Right atrium auricular region (tissue), 2 donors: ENCODE data around the gene OR52L1. TPM values are rescaled to one million over a fixed set of nuclear protein-coding genes. Genes with fewer than 3 reads are reported as not detected.
A peak's percentile ranks its signal among the peaks of the same experiment; 100 is the strongest.

Experiments used
- DNase-seq: peaks from one replicate; pipeline ENCODE4 v3.0.0-alpha.2; 2019; ENCODE audit warnings: low spot score
- H3K27ac ChIP-seq, 2 donors: fragments of 200-600 bp; sonication (generic); 1 replicate in 1 of 2; 2 replicates in 1 of 2; pipeline ENCODE4 v1.5.1; 2016 to 2019
- H3K27me3 ChIP-seq, 2 donors: fragments of 200-600 bp; sonication (generic); one replicate each; pipeline versions ENCODE4 v1.5.1 to v1.6.0; 2017 to 2019
- H3K36me3 ChIP-seq: fragments of 200-600 bp; sonication (generic); one replicate; pipeline ENCODE4 v1.5.1; 2016
- H3K4me1 ChIP-seq, 2 donors: fragments of 200-600 bp; sonication (generic); one replicate each; pipeline versions ENCODE4 v1.5.1 to v1.6.0; 2017 to 2019
- H3K4me3 ChIP-seq, 2 donors: fragments of 200-600 bp; sonication (generic); 1 replicate in 1 of 2; 2 replicates in 1 of 2; pipeline ENCODE4 v1.5.1; 2017 to 2019; ENCODE audit warnings: mild to moderate bottlenecking in 1 of 2, moderate library complexity in 1 of 2
- H3K9me3 ChIP-seq, 2 donors: fragments of 200-600 bp; sonication (generic); one replicate each; pipeline ENCODE4 v1.5.1; 2019
- total RNA-seq, 2 donors: library from RNA; depleted of rRNA; stranded (reverse); fragments of >200 nt; gene quantifications; one replicate each; pipeline ENCODE4 v1.1.0, GENCODE V29; 2016
- TF ChIP-seq, protein P1 (sequence below), 2 donors: fragments of 200-600 bp; sonication (generic); IDR thresholded peaks; one replicate each; pipeline ENCODE4 v1.5.1; 2019; ENCODE audit warnings: antibody characterized with exemption in 2 of 2

OR52L1 gene
- total RNA-seq, result not detected

DNA sequence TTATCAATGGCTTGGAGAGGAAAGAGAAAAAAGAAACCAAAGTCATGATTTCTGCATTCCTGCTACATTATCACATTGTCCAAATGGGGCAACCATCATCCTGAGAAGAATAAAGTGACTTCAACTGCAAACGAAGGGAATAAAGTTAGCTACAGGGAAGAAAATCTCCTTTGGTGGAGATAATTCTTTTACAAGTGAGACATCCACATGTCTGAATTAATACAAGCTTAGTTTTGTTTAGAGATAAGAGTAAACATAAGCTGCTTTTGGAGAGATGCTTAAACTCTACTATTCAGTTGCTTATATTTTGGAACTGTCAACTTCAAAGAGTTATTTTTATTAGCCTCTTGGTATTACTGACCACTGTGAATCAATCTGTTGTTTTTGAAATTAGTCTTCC, at the start of gene OR52L1:
OR52L1 (minus strand) TSS at position 101 of the 400 bp plus-strand sequence; CDS start at position 46, 55 bp downstream.
- TF ChIP-seq, protein P1, sequence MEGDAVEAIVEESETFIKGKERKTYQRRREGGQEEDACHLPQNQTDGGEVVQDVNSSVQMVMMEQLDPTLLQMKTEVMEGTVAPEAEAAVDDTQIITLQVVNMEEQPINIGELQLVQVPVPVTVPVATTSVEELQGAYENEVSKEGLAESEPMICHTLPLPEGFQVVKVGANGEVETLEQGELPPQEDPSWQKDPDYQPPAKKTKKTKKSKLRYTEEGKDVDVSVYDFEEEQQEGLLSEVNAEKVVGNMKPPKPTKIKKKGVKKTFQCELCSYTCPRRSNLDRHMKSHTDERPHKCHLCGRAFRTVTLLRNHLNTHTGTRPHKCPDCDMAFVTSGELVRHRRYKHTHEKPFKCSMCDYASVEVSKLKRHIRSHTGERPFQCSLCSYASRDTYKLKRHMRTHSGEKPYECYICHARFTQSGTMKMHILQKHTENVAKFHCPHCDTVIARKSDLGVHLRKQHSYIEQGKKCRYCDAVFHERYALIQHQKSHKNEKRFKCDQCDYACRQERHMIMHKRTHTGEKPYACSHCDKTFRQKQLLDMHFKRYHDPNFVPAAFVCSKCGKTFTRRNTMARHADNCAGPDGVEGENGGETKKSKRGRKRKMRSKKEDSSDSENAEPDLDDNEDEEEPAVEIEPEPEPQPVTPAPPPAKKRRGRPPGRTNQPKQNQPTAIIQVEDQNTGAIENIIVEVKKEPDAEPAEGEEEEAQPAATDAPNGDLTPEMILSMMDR (IDR thresholded peaks at IDR 0.05), result no peak
- no peaks in the 10 kb centered on the region for H3K27me3 ChIP-seq
- H3K4me3 ChIP-seq, result no peak within 1 kb of the TSS
- no peak within 1 kb of the TSS for H3K27ac ChIP-seq
- DNase-seq, result no peak
- H3K4me1 ChIP-seq, result no peaks in the 10 kb centered on the region
- no peaks in the 10 kb centered on the region for H3K36me3 ChIP-seq
- no peaks in the 10 kb centered on the region for H3K9me3 ChIP-seq

DNA sequence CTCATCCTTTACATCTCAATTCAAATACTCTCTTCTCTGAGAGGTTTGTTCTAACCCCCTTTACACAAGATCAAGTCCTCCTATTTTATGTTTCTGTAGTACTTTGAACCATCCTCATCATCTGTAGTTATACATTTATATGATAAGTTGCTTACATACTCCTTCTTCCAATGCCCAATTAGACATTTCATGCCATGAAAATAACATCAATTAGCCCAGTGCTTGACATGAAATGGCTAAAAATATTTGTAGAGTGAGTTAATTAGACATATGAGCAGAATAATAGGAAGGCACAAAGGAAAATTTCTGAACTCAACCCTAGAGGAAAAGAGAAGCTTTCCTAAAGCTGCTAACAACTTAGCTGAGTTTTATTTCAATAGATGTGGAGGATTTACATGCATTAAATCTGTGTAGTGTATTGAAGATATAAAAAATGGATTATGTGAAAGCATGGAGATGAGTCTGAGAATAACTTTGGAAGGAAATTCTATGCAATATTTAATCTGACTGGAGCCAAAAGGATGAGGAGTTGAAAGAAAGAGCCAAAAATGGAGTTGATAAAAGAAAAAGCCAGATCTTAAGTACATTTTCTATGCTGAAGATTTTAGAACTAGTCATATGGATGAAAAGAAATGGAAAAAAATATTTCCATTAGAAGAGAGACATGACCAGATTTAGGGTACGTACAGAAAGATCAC, 44.1 kb upstream of the OR52L1 start, which contains the start of gene OR56A1:
OR56A1 (minus strand) TSS at position 51 of the 698 bp plus-strand sequence. CDS start 3,066 bp downstream, outside the sequence.
- Histone ChIP-seq H3K9me3 (no peaks in the 10 kb centered on the region), H3K27ac (no peak within 1 kb of the TSS), H3K36me3 (no peaks in the 10 kb centered on the region), H3K4me1 (no peaks in the 10 kb centered on the region), H3K4me3 (no peak within 1 kb of the TSS), H3K27me3 (no peaks in the 10 kb centered on the region)
- DNase-seq, result no peak
- TF ChIP-seq, protein P1 (IDR thresholded peaks at IDR 0.05), result no peak

DNA sequence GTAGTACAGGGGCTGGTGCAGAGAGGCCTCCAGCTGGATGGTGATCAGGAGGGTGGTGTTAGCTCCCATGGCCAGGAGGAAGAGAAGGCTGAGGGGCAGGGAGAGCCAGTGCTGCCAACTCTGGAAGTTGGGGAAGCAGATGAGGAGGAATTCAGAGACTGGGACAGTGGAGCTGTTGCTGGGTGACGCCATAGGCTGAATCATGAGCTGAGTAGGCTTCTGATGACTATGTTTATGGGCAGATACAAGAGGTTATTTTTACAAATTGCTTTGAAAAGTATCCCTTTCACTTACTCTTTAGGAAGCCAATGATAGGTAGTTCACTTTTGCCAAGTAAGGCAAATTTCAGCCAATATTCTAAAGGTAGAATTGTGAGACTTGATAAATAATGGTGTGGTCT, 40.7 kb upstream of the OR52L1 start:
- H3K36me3 ChIP-seq, result no peaks in the 10 kb centered on the region

DNA sequence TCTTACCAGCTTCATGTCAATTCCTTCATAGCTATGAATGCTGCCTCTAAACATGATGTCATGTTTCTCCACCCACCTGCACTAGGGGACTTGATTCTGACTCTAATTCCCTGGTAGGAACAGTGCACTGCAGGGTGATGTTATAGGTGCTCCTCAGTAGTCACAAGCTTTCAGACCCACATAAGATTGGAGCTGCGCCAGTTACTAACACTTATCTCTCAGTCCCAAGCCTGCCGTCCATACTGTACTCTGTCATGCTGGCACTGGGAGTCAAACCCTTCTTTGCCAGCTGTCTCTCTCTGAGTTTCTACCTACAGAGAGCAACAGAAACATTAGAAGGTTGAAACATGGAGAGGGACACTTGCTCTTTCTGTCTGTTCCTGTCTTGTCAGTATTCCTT, 38.3 kb upstream of the OR52L1 start:
- no peaks in the 10 kb centered on the region for H3K9me3 ChIP-seq
- no peaks in the 10 kb centered on the region for H3K36me3 ChIP-seq
- H3K4me3 ChIP-seq, result no peak overlapping the region
- no peak overlapping the region for H3K27ac ChIP-seq
- TF ChIP-seq, protein P1 (IDR thresholded peaks at IDR 0.05), result no peak
- H3K27me3 ChIP-seq, result no peaks in the 10 kb centered on the region
- H3K4me1 ChIP-seq, result no peaks in the 10 kb centered on the region
- DNase-seq, result no peak

More for the DNA sequence above, 40.7 kb upstream of the OR52L1 start:
- TF ChIP-seq, protein P1 (IDR thresholded peaks at IDR 0.05), result no peak
- Histone ChIP-seq H3K27me3 (no peaks in the 10 kb centered on the region), H3K27ac (no peak overlapping the region), H3K4me3 (no peak overlapping the region), H3K9me3 (no peaks in the 10 kb centered on the region), H3K4me1 (no peaks in the 10 kb centered on the region)
- DNase-seq, result no peak

DNA sequence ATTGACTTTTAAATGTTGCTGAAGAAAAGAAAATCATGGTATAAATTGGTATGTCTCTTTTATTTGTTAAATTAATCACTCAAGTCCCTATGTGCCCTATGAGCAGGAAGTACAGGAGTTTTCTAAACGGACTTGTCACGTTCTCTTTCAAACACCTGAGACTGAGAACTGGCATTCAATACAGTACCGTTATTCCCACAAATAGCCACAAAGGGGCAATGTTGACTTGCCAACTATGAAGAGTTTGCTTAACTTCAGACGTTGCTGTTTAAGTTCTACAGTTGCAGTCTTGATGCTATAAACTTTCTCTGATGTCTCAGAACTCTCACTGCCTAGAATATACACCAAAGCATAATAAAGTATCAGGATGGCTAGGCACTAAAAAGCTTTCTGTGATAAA, 36.2 kb upstream of the OR52L1 start:
- Histone ChIP-seq H3K4me3 (no peak overlapping the region), H3K27me3 (no peaks in the 10 kb centered on the region), H3K9me3 (no peaks in the 10 kb centered on the region), H3K27ac (no peak overlapping the region), H3K36me3 (no peaks in the 10 kb centered on the region), H3K4me1 (no peaks in the 10 kb centered on the region)
- no peak for DNase-seq
- TF ChIP-seq, protein P1 (IDR thresholded peaks at IDR 0.05), result peak; percentile 26 to 73

DNA sequence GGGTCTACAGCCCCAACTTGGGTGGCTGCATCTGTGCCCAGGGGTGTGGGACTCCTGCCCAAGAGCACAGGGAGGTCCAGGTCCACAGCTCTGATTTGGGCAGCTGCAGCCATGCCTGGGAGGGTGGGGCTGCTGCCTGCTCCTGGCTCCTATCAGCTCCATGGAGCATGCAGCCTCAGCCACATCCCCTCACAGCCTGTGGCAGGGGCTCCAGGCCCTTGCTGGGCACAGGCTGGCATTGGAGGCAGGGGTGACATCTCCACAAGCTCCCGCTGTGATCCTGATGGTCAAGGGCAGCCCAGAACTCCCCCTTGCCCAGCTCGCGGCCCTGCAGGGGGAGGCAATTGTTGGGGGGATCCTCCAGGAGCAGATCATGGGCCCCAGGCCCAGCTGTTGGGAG, 26.3 kb upstream of the OR52L1 start:
- DNase-seq, result no peak
- Histone ChIP-seq H3K27me3 (no peaks in the 10 kb centered on the region), H3K36me3 (no peaks in the 10 kb centered on the region), H3K9me3 (peaks cover 0 to 17% of the 10 kb centered on the region in 2 donors), H3K27ac (no peak overlapping the region), H3K4me3 (no peak overlapping the region), H3K4me1 (no peaks in the 10 kb centered on the region)
- TF ChIP-seq, protein P1 (IDR thresholded peaks at IDR 0.05), result no peak
